Endodermal cell (in vitro differentiated cells): ENCODE measurements around the gene COL23A1. TPM values are rescaled to one million over a fixed set of nuclear protein-coding genes. Genes with fewer than 3 reads are reported as not detected.

ENCODE experiments used
- DNase-seq: peaks from one replicate; pipeline ENCODE4 v3.0.0-alpha.2; 2017
- H3K27ac ChIP-seq: 2 replicates; pipeline ENCODE4 v1.5.1; 2013; ENCODE audit warnings: mild to moderate bottlenecking, low read depth, low read length, moderate library complexity
- H3K27me3 ChIP-seq: 2 replicates; pipeline ENCODE4 v1.6.1; 2013; ENCODE audit warnings: mild to moderate bottlenecking, low read length, moderate library complexity; ENCODE audit not compliant: insufficient read depth, control insufficient read depth, poor library complexity, severe bottlenecking
- H3K36me3 ChIP-seq: 2 replicates; pipeline ENCODE4 v1.7.0; 2013; ENCODE audit warnings: mild to moderate bottlenecking, low read length, moderate library complexity; ENCODE audit not compliant: control insufficient read depth, insufficient read depth
- H3K4me1 ChIP-seq: one replicate; pipeline ENCODE4 v1.7.0; 2013; ENCODE audit warnings: low read length; ENCODE audit not compliant: control insufficient read depth, insufficient read depth
- H3K4me3 ChIP-seq: 2 replicates; pipeline ENCODE4 v1.5.1; 2013; ENCODE audit warnings: mild to moderate bottlenecking, low read length, moderate library complexity
- H3K9ac ChIP-seq: 2 replicates; pipeline ENCODE4 v1.6.1; 2013; ENCODE audit warnings: mild to moderate bottlenecking, low read length, moderate library complexity; ENCODE audit not compliant: poor library complexity, severe bottlenecking; ENCODE audit errors: extremely low read depth
- H3K9me3 ChIP-seq: 2 replicates; pipeline ENCODE4 v1.6.1; 2013; ENCODE audit warnings: mild to moderate bottlenecking, low read length, moderate library complexity; ENCODE audit not compliant: control insufficient read depth
- H3K27ac Mint-ChIP-seq: 2 replicates; pipeline ENCODE4 v1.8.0; 2020; ENCODE audit warnings: mixed read lengths
- H3K27me3 Mint-ChIP-seq: 2 replicates; pipeline ENCODE4 v1.8.0; 2021; ENCODE audit warnings: mild to moderate bottlenecking, mixed read lengths; ENCODE audit not compliant: insufficient read depth
- H3K36me3 Mint-ChIP-seq: 2 replicates; pipeline ENCODE4 v1.8.0; 2020; ENCODE audit warnings: low read depth, mixed read lengths
- H3K4me1 Mint-ChIP-seq: 2 replicates; pipeline ENCODE4 v1.8.0; 2020; ENCODE audit warnings: mixed read lengths
- H3K4me3 Mint-ChIP-seq: 2 replicates; pipeline ENCODE4 v1.8.0; 2020; ENCODE audit warnings: mild to moderate bottlenecking, moderate library complexity, mixed read lengths
- H3K9me3 Mint-ChIP-seq: 2 replicates; pipeline ENCODE4 v1.8.0; 2020; ENCODE audit warnings: mild to moderate bottlenecking, mixed read lengths
- CTCF ChIP-seq: fragments of 200-600 bp; sonication (generic); conservative IDR thresholded peaks from 2 replicates; pipeline ENCODE4 v1.5.0; 2021; ENCODE audit warnings: antibody characterized with exemption, mild to moderate bottlenecking
- WGBS, 2 experiments: methylation state at CpG; one replicate each; pipeline versions ENCODE4 v1.1.5 to v1.1.7; 2013; ENCODE audit warnings: missing lambda C conversion rate in 2 of 2, mixed read lengths in 1 of 2; ENCODE audit not compliant: insufficient coverage in 1 of 2, insufficient read length in 1 of 2; 5-methylcytosine and 5-hydroxymethylcytosine counted together
- total RNA-seq, 2 donors: library from RNA; stranded (reverse); fragmentation: NEBNext Ultra II Directional in 1 of 2; extraction: Animal tissue kit (Norgen Biotek cat#: 25700) in 1 of 2; gene quantifications; 2 replicates in 1 of 2; 3 replicates in 1 of 2; pipeline ENCODE4 v1.2.1, GENCODE V29; 2021

COL23A1 gene
- total RNA-seq, 2 donors from 2014 or later: 50.2 to 71.3 TPM

- H3K9ac ChIP-seq: no peak overlapping the region
- H3K36me3 ChIP-seq: peaks cover 92% of the 10 kb centered on the region
- 72 to 92% methylated on average over 1 to 4 of the region's 4 CpGs for WGBS, 2 experiments
- Mint-ChIP-seq H3K4me1 (peaks cover 4% of the 10 kb centered on the region), H3K27ac (peak overlapping the region; percentile 72), H3K36me3 (peaks cover 80% of the 10 kb centered on the region), H3K9me3 (no peaks in the 10 kb centered on the region), H3K27me3 (no peaks in the 10 kb centered on the region), H3K4me3 (no peak overlapping the region)
- H3K27me3 ChIP-seq: no peaks in the 10 kb centered on the region
- H3K9me3 ChIP-seq: no peaks in the 10 kb centered on the region
- no peaks in the 10 kb centered on the region for H3K4me1 ChIP-seq
- TF ChIP-seq CTCF: no peak
- no peak overlapping the region for H3K4me3 ChIP-seq
- no peak overlapping the region for H3K27ac ChIP-seq
- peak; percentile 61 for DNase-seq
Observed at GRCh38 chr5:178213003-178213461, 377.2 kb downstream of the COL23A1 start.

GRCh38 chr5:178212241-178213002 is 377.8 kb downstream of the COL23A1 start:
- Histone ChIP-seq H3K27me3 (no peaks in the 10 kb centered on the region), H3K9me3 (no peaks in the 10 kb centered on the region), H3K4me3 (no peak overlapping the region), H3K27ac (peak overlapping the region; percentile 40), H3K36me3 (peaks cover 98% of the 10 kb centered on the region), H3K4me1 (no peaks in the 10 kb centered on the region), H3K9ac (no peak overlapping the region)
- H3K9me3 Mint-ChIP-seq: no peaks in the 10 kb centered on the region
- H3K4me1 Mint-ChIP-seq: peaks cover 4% of the 10 kb centered on the region
- no peaks in the 10 kb centered on the region for H3K27me3 Mint-ChIP-seq
- TF ChIP-seq CTCF: no peak
- H3K27ac Mint-ChIP-seq: peak overlapping the region; percentile 72
- H3K36me3 Mint-ChIP-seq: peaks cover 83% of the 10 kb centered on the region
- H3K4me3 Mint-ChIP-seq: no peak overlapping the region
- no peak for DNase-seq
- WGBS, 2 experiments: 97 to 100% methylated on average over 1 to 3 of the region's 3 CpGs

GRCh38 chr5:178211095-178212048 is 378.8 kb downstream of the COL23A1 start:
- Mint-ChIP-seq H3K9me3 (no peaks in the 10 kb centered on the region), H3K36me3 (peaks cover 83% of the 10 kb centered on the region), H3K4me1 (peaks cover 12% of the 10 kb centered on the region), H3K4me3 (no peak overlapping the region), H3K27me3 (no peaks in the 10 kb centered on the region), H3K27ac (peak overlapping the region; percentile 59)
- no peak overlapping the region for H3K4me3 ChIP-seq
- peak; percentile 51 for DNase-seq
- H3K9me3 ChIP-seq: no peaks in the 10 kb centered on the region
- no peaks in the 10 kb centered on the region for H3K4me1 ChIP-seq
- H3K36me3 ChIP-seq: peaks cover 99% of the 10 kb centered on the region
- no peaks in the 10 kb centered on the region for H3K27me3 ChIP-seq
- no peak for TF ChIP-seq CTCF
- 95 to 98% methylated on average over 6 to 8 of the region's 8 CpGs for WGBS, 2 experiments
- no peak overlapping the region for H3K9ac ChIP-seq
- H3K27ac ChIP-seq: no peak overlapping the region
